Dermis blood vessel endothelial cell (primary cell): ENCODE measurements around the gene DMAP1. TPM values are rescaled to one million over a fixed set of nuclear protein-coding genes. Genes with fewer than 3 reads are reported as not detected.

ENCODE experiments used
- DNase-seq: peaks from one replicate; pipeline ENCODE4 v3.0.0; 2010
- total RNA-seq: library from RNA; depleted of rRNA; stranded (reverse); fragments of >200 nt; gene quantifications from 2 replicates; pipeline ENCODE4 v1.2.3, GENCODE V29; 2014

The DMAP1 gene
- total RNA-seq, 1 donor from 2014 or later, result 16.5 TPM

- no peak for DNase-seq
Observed at GRCh38 chr1:44229435-44230167, 16.3 kb downstream of the DMAP1 start.

- DNase-seq, result no peak
Observed at GRCh38 chr1:44230796-44231195, 17.5 kb downstream of the DMAP1 start.

- no peak for DNase-seq
Observed at GRCh38 chr1:44233593-44233992, 20.3 kb downstream of the DMAP1 start.

- no peak for DNase-seq
Observed at GRCh38 chr1:44235808-44236207, 22.5 kb downstream of the DMAP1 start.

- DNase-seq, result no peak
Observed at GRCh38 chr1:44236490-44237272, 23.4 kb downstream of the DMAP1 start.

GRCh38 chr1:44237721-44238457 is 24.6 kb downstream of the DMAP1 start:
- peak; percentile 33 for DNase-seq

GRCh38 chr1:44238660-44239059 is 25.4 kb downstream of the DMAP1 start:
- no peak for DNase-seq

- DNase-seq, result peak; percentile 15
Observed at GRCh38 chr1:44239331-44239960, 26.2 kb downstream of the DMAP1 start.

- no peak for DNase-seq
Observed at GRCh38 chr1:44239961-44240371, 26.7 kb downstream of the DMAP1 start.

GRCh38 chr1:44240802-44241671 is 27.8 kb downstream of the DMAP1 start:
- no peak for DNase-seq

GRCh38 chr1:44242746-44243145 is 29.5 kb downstream of the DMAP1 start:
- no peak for DNase-seq

- DNase-seq, result no peak
Observed at GRCh38 chr1:44243782-44244495, 30.7 kb downstream of the DMAP1 start.

- DNase-seq, result no peak
Observed at GRCh38 chr1:44244986-44245385, 31.7 kb downstream of the DMAP1 start.

- no peak for DNase-seq
Observed at GRCh38 chr1:44246806-44247205, 33.5 kb downstream of the DMAP1 start.

GRCh38 chr1:44249543-44249942 is 36.3 kb downstream of the DMAP1 start:
- DNase-seq, result no peak

- DNase-seq, result no peak
Observed at GRCh38 chr1:44250068-44250781, 37.0 kb downstream of the DMAP1 start.

- DNase-seq, result no peak
Observed at GRCh38 chr1:44251486-44251885, 38.2 kb downstream of the DMAP1 start.

- no peak for DNase-seq
Observed at GRCh38 chr1:44251989-44252671, 38.9 kb downstream of the DMAP1 start.

- no peak for DNase-seq
Observed at GRCh38 chr1:44254392-44254910, 41.2 kb downstream of the DMAP1 start.
